Astrocyte of the spinal cord (primary cell): ENCODE measurements around the gene LCOR.
"Not testable (repeated sequence)": the region's sequence is repeated elsewhere in the genome, so short reads cannot be mapped to it uniquely, and the experiment has no call there.

Experiments used
- DNase-seq: peaks from one replicate; pipeline ENCODE4 v3.0.0; 2011; ENCODE audit warnings: low read depth, low spot score
- H3K4me3 ChIP-seq: 2 replicates; pipeline ENCODE4 v1.5.1; 2011; ENCODE audit warnings: low read depth, mild to moderate bottlenecking, low read length, moderate library complexity
- in situ Hi-C: cut with HindIII; loops from 2 replicates; pipeline ENCODE4 v1.10.0; 2017; ENCODE audit warnings: low sequenced_read_pairs
- TF ChIP-seq, protein P1 (sequence below): IDR thresholded peaks from 2 replicates; pipeline ENCODE4 v1.5.1; 2012; ENCODE audit warnings: low read depth, mild to moderate bottlenecking, low read length, inconsistent platforms

The LCOR gene

DNA sequence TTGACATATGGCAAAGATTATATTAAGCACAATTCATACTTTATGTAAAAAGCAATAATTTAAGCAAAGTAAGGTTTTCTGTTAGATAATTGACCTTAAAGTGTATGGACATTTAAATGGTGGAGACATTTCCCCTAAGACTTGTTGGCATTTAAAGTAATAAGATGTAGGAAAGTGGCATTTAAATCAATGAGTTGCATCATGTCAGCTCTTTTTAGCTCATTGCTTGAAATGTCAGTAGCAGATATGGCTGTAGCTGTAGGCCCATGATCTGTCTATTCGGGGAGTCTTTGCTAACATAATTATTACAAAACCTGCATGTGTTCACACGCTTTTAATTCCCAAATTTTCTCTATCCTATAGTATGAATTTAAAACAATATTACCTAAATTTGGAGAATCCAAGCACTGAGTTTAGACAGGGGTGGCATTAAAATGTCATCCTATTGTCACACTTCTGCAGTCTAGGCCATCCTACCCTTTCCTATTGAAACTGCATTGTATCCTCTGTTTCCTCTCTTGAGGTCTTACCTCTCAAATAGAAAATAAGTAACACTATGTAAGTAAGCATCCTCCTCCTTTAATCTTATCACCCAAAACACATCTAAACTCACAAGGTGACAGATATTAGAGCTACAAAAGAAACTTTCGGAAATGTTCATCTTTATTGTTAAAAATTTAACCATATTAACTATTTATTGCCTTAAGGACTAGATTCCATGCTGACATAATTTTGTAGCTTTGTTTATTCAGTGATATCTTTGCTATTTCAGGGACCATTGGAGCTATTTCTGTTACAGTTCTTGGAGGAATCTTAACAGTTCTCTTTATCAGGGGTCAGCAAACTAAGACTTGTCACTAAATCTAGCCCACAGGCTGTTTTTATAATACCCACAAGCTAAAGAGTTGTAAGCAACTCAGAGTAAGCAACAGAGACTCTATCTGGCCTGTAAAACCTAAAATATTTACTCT lies 91.2 kb downstream of the LCOR start:
- H3K4me3 ChIP-seq = no peak overlapping the region
- DNase-seq = no peak
- TF ChIP-seq, protein P1, sequence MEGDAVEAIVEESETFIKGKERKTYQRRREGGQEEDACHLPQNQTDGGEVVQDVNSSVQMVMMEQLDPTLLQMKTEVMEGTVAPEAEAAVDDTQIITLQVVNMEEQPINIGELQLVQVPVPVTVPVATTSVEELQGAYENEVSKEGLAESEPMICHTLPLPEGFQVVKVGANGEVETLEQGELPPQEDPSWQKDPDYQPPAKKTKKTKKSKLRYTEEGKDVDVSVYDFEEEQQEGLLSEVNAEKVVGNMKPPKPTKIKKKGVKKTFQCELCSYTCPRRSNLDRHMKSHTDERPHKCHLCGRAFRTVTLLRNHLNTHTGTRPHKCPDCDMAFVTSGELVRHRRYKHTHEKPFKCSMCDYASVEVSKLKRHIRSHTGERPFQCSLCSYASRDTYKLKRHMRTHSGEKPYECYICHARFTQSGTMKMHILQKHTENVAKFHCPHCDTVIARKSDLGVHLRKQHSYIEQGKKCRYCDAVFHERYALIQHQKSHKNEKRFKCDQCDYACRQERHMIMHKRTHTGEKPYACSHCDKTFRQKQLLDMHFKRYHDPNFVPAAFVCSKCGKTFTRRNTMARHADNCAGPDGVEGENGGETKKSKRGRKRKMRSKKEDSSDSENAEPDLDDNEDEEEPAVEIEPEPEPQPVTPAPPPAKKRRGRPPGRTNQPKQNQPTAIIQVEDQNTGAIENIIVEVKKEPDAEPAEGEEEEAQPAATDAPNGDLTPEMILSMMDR = no peak
- in situ Hi-C loops = no loop called here

- TF ChIP-seq, protein P1 = no peak
- in situ Hi-C loops = no loop called here
- H3K4me3 ChIP-seq = no peak overlapping the region
- DNase-seq = no peak
Observed at GRCh38 chr10:96924861-96925260, 92.8 kb downstream of the LCOR start.

- in situ Hi-C loops = no loop called here
- TF ChIP-seq, protein P1 = no peak
- no peak for DNase-seq
- H3K4me3 ChIP-seq = no peak overlapping the region
Observed at GRCh38 chr10:96930469-96930868, 98.4 kb downstream of the LCOR start.

DNA sequence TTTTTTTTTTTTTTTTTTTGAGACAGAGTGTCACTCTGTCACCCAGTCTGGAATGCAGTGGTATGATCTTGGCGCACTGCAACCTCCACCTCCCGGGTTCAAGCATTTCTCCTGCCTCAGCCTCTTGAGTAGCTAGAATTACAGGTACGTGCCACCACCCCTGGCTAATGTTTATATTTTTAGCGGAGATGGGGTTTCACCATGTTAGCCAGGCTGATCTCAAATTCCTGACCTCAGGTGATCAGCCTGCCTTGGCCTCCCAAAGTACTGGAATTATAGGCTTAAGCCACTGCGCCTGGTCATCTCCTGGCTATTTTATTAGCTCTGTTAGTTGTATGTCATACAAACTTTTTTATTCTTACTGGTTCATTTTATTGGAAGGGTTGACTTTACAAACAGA lies 103.0 kb downstream of the LCOR start:
- no peak for DNase-seq
- in situ Hi-C loops = no loop called here
- no peak overlapping the region for H3K4me3 ChIP-seq
- TF ChIP-seq, protein P1 = no peak

DNA sequence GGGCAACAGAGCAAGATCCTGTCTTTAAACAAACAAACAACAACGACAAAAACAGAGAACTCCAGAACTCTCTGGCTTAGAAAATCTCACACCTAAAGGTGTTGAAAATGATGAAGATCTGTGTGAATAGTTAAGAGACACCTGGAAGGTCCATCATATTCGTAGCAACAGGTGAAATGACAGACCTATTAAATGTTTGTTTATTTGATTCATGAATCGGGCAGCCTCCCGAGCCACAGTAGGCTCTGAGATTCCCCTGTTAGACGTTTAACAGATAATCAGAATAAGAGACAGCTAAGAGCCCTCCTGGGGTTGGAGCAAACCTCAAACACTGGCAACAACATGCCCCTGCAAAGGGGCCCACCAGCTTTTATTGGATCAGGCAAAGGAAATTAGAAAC lies 103.7 kb downstream of the LCOR start:
- in situ Hi-C loops = no loop called here
- TF ChIP-seq, protein P1 = no peak
- no peak overlapping the region for H3K4me3 ChIP-seq
- no peak for DNase-seq

- DNase-seq, H3K4me3 ChIP-seq, in situ Hi-C loops: not testable (repeated sequence)
Observed at GRCh38 chr10:96943161-96943560, 111.1 kb downstream of the LCOR start.

- TF ChIP-seq, protein P1 = no peak
- in situ Hi-C loops = no loop called here
- no peak overlapping the region for H3K4me3 ChIP-seq
- no peak for DNase-seq
Observed at GRCh38 chr10:96947036-96947435, 114.9 kb downstream of the LCOR start.
